HAP-1 (cell line): ENCODE results near the gene TXNDC2.
"Not testable (repeated sequence)": the region's sequence is repeated elsewhere in the genome, so short reads cannot be mapped to it uniquely, and the experiment has no call there.

Experiments
- DNase-seq, 2 experiments: peaks; one replicate each; pipeline ENCODE4 v3.0.0-alpha.2; 2016 to 2020; ENCODE audit warnings: low spot score in 2 of 2
- H3K27me3 ChIP-seq: fragments of 250-450 bp; sonication (Bioruptor Pico); 2 replicates; pipeline ENCODE4 v1.5.1; 2020; ENCODE audit warnings: low read depth, mild to moderate bottlenecking, moderate library complexity
- H3K36me3 ChIP-seq: fragments of 250-450 bp; sonication (Bioruptor Pico); replicated peaks from 2 replicates; pipeline ENCODE4 v1.5.1; 2020; ENCODE audit warnings: mild to moderate bottlenecking
- H3K4me1 ChIP-seq: fragments of 250-450 bp; sonication (Bioruptor Pico); 2 replicates; pipeline ENCODE4 v1.5.1; 2020; ENCODE audit warnings: mild to moderate bottlenecking
- H3K4me3 ChIP-seq: fragments of 250-450 bp; sonication (Bioruptor Pico); 2 replicates; pipeline ENCODE4 v1.5.1; 2020; ENCODE audit warnings: mild to moderate bottlenecking, moderate library complexity
- H3K9me3 ChIP-seq: fragments of 250-450 bp; sonication (Bioruptor Pico); 2 replicates; pipeline ENCODE4 v1.5.1; 2020; ENCODE audit warnings: mild to moderate bottlenecking, moderate library complexity
- in situ Hi-C: fragments of 300-500 bp; cut with MboI; formaldehyde crosslinking; loops from 3 replicates; pipeline ENCODE4 v1.14.3; 2020; ENCODE audit warnings: low sequenced_read_pairs, inconsistent platforms, mixed read lengths

TXNDC2 gene

GRCh38 chr18:9852266-9853081 is 33.3 kb upstream of the TXNDC2 start:
- in situ Hi-C loops, result no loop called here
- Histone ChIP-seq H3K36me3 (no peaks in the 10 kb centered on the region), H3K27me3 (no peaks in the 10 kb centered on the region), H3K4me1 (no peaks in the 10 kb centered on the region), H3K4me3 (no peak overlapping the region), H3K9me3 (no peaks in the 10 kb centered on the region)
- DNase-seq, result no peak

GRCh38 chr18:9854801-9855676 is 30.7 kb upstream of the TXNDC2 start:
- in situ Hi-C loops, result no loop called here
- no peak for DNase-seq
- no peaks in the 10 kb centered on the region for H3K9me3 ChIP-seq

DNA sequence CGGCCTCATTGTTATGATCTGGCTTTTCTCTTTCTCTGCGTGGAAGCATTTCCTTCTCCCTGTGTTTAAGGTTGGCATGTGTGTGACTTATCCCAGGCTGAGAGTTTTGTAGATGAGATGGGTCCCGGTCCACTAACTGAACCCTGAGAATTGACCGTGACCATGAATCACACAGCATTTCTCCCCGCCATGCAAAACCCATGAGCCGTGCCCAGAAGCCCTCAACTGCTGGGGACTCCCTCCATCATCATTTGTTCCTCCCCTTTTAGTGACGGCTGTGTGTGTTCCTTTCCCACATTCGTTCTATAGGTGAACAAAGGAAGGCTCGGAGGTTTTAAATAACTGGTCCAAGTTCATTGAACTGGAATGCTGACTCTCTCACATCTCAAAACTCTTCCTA is 30.1 kb upstream of the TXNDC2 start:
- H3K4me1 ChIP-seq, result no peaks in the 10 kb centered on the region
- in situ Hi-C loops, result no loop called here
- no peaks in the 10 kb centered on the region for H3K27me3 ChIP-seq
- no peaks in the 10 kb centered on the region for H3K36me3 ChIP-seq
- no peak overlapping the region for H3K4me3 ChIP-seq
- no peaks in the 10 kb centered on the region for H3K9me3 ChIP-seq
- no peak for DNase-seq

More at GRCh38 chr18:9854801-9855676, 30.7 kb upstream of the TXNDC2 start:
- no peaks in the 10 kb centered on the region for H3K36me3 ChIP-seq
- H3K27me3 ChIP-seq, result no peaks in the 10 kb centered on the region
- H3K4me1 ChIP-seq, result no peaks in the 10 kb centered on the region
- H3K4me3 ChIP-seq, result no peak overlapping the region

DNA sequence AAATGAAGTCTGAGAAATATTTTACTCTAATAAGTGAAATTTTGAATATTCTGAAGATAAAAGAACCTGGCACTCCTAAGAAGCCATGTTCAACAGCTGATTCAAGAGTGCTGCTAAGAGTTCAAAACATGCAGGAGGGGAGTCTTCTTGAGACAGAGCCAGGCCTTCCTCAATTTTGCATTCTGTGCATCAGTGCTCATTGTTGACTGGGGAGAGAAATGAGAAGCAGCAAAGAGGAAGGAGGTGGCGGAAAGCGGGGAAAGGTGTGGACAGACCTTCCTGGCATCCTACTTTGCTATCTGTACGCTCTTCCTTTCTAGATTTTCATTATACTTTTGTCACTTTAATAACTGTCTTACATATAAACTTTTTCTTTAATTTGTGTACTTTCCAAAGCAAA is 29.7 kb upstream of the TXNDC2 start:
- Histone ChIP-seq H3K36me3 (no peaks in the 10 kb centered on the region), H3K4me3 (no peak overlapping the region), H3K9me3 (no peaks in the 10 kb centered on the region), H3K4me1 (no peaks in the 10 kb centered on the region), H3K27me3 (no peaks in the 10 kb centered on the region)
- in situ Hi-C loops, result no loop called here
- no peak for DNase-seq

- DNase-seq, H3K4me1 ChIP-seq, H3K27me3 ChIP-seq, in situ Hi-C loops, H3K36me3 ChIP-seq, H3K4me3 ChIP-seq, H3K9me3 ChIP-seq: not testable (repeated sequence)
Observed at GRCh38 chr18:9857479-9857998, 28.2 kb upstream of the TXNDC2 start.

- no peaks in the 10 kb centered on the region for H3K9me3 ChIP-seq
- no peak overlapping the region for H3K4me3 ChIP-seq
- in situ Hi-C loops, result no loop called here
- no peak for DNase-seq
- no peaks in the 10 kb centered on the region for H3K4me1 ChIP-seq
- no peaks in the 10 kb centered on the region for H3K27me3 ChIP-seq
- H3K36me3 ChIP-seq, result no peaks in the 10 kb centered on the region
Observed at GRCh38 chr18:9858642-9859041, 27.1 kb upstream of the TXNDC2 start.

GRCh38 chr18:9859232-9859631 is 26.5 kb upstream of the TXNDC2 start:
- Histone ChIP-seq H3K9me3 (no peaks in the 10 kb centered on the region), H3K36me3 (no peaks in the 10 kb centered on the region), H3K4me3 (no peak overlapping the region), H3K4me1 (no peaks in the 10 kb centered on the region), H3K27me3 (no peaks in the 10 kb centered on the region)
- in situ Hi-C loops, result no loop called here
- no peak for DNase-seq

GRCh38 chr18:9860682-9861081 is 25.1 kb upstream of the TXNDC2 start:
- in situ Hi-C loops, result no loop called here
- Histone ChIP-seq H3K4me1 (no peaks in the 10 kb centered on the region), H3K27me3 (no peaks in the 10 kb centered on the region), H3K36me3 (no peaks in the 10 kb centered on the region), H3K9me3 (peaks cover 5% of the 10 kb centered on the region), H3K4me3 (no peak overlapping the region)
- no peak for DNase-seq

DNA sequence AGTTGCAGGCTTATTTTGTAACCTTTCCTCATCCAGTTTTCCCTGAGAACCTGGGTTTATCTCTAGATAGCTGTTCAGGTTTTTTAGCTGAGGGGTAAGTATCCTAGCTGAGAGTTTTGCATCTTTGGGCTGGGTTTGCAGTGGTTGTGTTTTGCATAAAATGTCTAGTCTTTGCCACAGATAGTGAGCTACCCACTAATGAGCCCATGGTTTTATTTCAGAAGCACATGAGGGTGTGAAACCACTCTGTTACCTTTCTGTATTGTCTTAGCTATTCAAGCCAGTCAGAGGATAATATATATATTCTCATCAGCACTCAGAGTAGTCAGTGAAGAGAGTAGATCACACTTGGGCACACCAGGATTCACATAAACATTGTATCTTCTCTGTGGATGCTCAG is 24.6 kb upstream of the TXNDC2 start:
- H3K4me1 ChIP-seq, result no peaks in the 10 kb centered on the region
- H3K36me3 ChIP-seq, result no peaks in the 10 kb centered on the region
- no peak overlapping the region for H3K4me3 ChIP-seq
- in situ Hi-C loops, result no loop called here
- no peak for DNase-seq
- H3K27me3 ChIP-seq, result no peaks in the 10 kb centered on the region
- peaks cover 10% of the 10 kb centered on the region for H3K9me3 ChIP-seq

- peaks cover 13% of the 10 kb centered on the region for H3K9me3 ChIP-seq
- in situ Hi-C loops, result no loop called here
- H3K27me3 ChIP-seq, result no peaks in the 10 kb centered on the region
- no peak overlapping the region for H3K4me3 ChIP-seq
- H3K36me3 ChIP-seq, result no peaks in the 10 kb centered on the region
- DNase-seq, result no peak
- H3K4me1 ChIP-seq, result no peaks in the 10 kb centered on the region
Observed at GRCh38 chr18:9861933-9862332, 23.8 kb upstream of the TXNDC2 start.

DNA sequence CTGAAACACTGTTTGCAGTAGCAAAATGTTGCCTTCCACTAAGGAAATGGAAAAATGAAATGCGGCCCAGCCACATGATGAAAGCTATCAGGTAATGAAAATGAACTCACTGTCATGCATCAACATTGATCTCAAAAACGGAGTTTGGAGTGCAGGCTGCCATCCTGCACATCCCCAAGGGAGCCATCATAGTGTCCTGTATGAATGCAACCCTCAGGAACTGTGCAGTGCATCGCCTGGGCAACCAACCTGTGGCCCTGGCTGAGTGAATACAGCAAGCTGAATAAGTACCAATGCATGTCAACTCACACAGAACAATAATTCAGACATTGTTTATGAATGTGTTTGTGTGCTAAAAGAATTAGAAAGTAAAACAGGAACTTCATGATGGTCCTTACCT is 23.1 kb upstream of the TXNDC2 start:
- no peak for DNase-seq
- in situ Hi-C loops, result no loop called here
- Histone ChIP-seq H3K36me3 (no peaks in the 10 kb centered on the region), H3K4me3 (no peak overlapping the region), H3K4me1 (no peaks in the 10 kb centered on the region), H3K27me3 (no peaks in the 10 kb centered on the region), H3K9me3 (peaks cover 15% of the 10 kb centered on the region)

DNA sequence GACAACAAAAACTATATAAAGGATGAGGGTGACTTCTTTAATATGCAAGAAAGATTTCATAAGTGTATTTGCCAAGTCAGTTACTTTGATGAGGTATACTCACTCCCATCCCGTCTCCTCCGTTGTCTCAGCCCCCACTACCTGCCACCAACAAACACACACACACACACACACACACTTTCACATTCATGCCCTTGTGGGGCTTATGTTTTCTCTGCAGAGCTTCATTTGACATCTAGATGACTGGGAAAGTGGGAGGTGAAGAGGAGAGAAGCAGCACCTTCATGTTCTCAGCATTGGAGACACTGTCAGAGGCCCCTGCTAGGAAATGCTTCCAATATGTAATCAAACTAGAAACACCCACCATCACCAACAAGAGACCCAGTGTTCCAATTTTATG is 22.5 kb upstream of the TXNDC2 start:
- DNase-seq, result no peak
- in situ Hi-C loops, result no loop called here
- H3K4me3 ChIP-seq, result no peak overlapping the region
- no peaks in the 10 kb centered on the region for H3K36me3 ChIP-seq
- H3K4me1 ChIP-seq, result no peaks in the 10 kb centered on the region
- H3K9me3 ChIP-seq, result peaks cover 15% of the 10 kb centered on the region
- no peaks in the 10 kb centered on the region for H3K27me3 ChIP-seq

DNA sequence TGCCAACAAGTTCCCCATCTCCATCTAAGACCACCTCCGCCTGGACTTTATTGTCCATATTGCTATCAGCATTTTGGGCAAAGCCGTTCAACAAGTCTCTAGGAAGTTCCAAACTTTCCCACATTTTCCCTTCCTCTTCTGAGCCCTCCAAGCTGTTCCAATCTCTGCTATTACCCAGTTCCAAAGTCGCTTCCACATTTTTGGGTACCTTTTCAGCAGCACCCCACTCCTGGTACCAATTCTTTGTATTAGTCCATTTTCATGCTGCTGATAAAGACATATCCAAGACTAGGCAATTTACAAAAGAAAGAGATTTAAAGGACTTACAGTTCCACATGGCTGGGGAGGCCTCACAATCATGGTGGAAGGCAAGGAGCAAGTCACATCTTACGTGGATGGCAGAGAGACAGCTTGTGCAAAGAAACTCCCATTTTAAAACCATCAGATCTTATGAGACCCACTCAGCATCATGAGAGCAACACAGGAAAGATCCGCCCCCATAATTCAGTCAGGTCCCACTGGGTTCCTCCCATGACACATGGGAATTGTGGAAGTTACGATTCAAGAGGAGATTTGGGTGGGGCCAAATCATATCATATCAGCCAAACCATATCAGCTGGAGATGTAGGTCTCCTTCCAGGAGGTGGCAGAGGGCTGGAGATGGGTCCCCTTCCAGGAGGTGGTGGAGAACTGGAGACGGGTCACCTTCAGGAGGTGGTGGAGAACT is 19.8 kb upstream of the TXNDC2 start:
- peaks cover 22% of the 10 kb centered on the region for H3K4me1 ChIP-seq

More for the DNA sequence above, 19.8 kb upstream of the TXNDC2 start:
- Histone ChIP-seq H3K27me3 (no peaks in the 10 kb centered on the region), H3K9me3 (peaks cover 15% of the 10 kb centered on the region), H3K36me3 (no peaks in the 10 kb centered on the region), H3K4me3 (no peak overlapping the region)
- no peak for DNase-seq
- in situ Hi-C loops, result no loop called here
